ENCODE results near the gene SLC7A14. TPM values are rescaled to one million over a fixed set of nuclear protein-coding genes. Genes with fewer than 3 reads are reported as not detected.

SLC7A14 gene
- total and polyA plus RNA-seq, 2 of the 4 experiments (the other 2 are of a cell fraction) = 2.7 to 6.8 TPM

- no peak overlapping the region for H2BK5ac ChIP-seq (ENCODE audit: low read depth, low read length, poor library complexity, severe bottlenecking)
- no peaks in the 10 kb centered on the region for H3K36me3 ChIP-seq (ENCODE audit: control insufficient read depth, insufficient read depth, low read length)
- H3K9ac ChIP-seq (ENCODE audit: low read depth, low read length) = no peak overlapping the region
- H2BK15ac ChIP-seq (ENCODE audit: low read depth, low read length) = no peak overlapping the region
- no peak overlapping the region for H3K14ac ChIP-seq (replicated peaks; ENCODE audit: low read depth, low read length)
- no peak overlapping the region for H2BK120ac ChIP-seq (ENCODE audit: low read depth, low read length)
- no peaks in the 10 kb centered on the region for H3K79me1 ChIP-seq (ENCODE audit: low read depth in 1 of 2, low read length in 2 of 2)
- H3K4me1 ChIP-seq (ENCODE audit: control insufficient read depth, insufficient read depth, low read length) = no peaks in the 10 kb centered on the region
- no peak overlapping the region for H4K8ac ChIP-seq (ENCODE audit: low read depth in 2 of 2, low read length in 2 of 2)
- no CpG with 5 or more reads among the region's 6 CpGs for WGBS, 2 experiments (ENCODE audit: extremely low coverage in 2 of 2, insufficient read length in 1 of 2)
- H3K23ac ChIP-seq (ENCODE audit: low read depth, low read length) = no peak overlapping the region
- H3K4ac ChIP-seq (ENCODE audit: low read depth, low read length) = no peak overlapping the region
- H3K27me3 ChIP-seq (ENCODE audit: control insufficient read depth, insufficient read depth, low read length) = no peaks in the 10 kb centered on the region
- H3K4me3 ChIP-seq (ENCODE audit: insufficient read depth, low read depth, low read length) = no peak overlapping the region
- in situ Hi-C loops (cut with MboI; ENCODE audit: low sequenced_read_pairs) (no loop called here), intact Hi-C loops (cut with micrococcal nuclease) (no loop called here), dilution Hi-C loops (cut with HindIII; ENCODE audit: low sequenced_read_pairs, unreplicated experiment) (no loop called here)
- H3K9me3 ChIP-seq (ENCODE audit: control insufficient read depth, insufficient read depth, low read length) = no peaks in the 10 kb centered on the region
- H3K56ac ChIP-seq (ENCODE audit: extremely low read depth, insufficient read depth, low read length) = no peak overlapping the region
- H3K9me1 ChIP-seq (ENCODE audit: insufficient read depth, low read length) = 0 out of 2 replicates have a peak, but pooled peaks cover 4% of the 10 kb centered on the region
- DNase-seq = no peak
- H4K5ac ChIP-seq (ENCODE audit: low read depth, low read length) = no peak overlapping the region
- H2AK5ac ChIP-seq (ENCODE audit: low read depth, low read length) = no peak overlapping the region
- H2AK9ac ChIP-seq (replicated peaks; ENCODE audit: low read depth, low read length, poor library complexity) = no peak overlapping the region
- no peak for ATAC-seq (ENCODE audit: low read depth)
- TF ChIP-seq POLR2A (IDR thresholded peaks at IDR 0.05; ENCODE audit: low read depth, low read length) (no peak), NFE2L2 (IDR thresholded peaks at IDR 0.05; ENCODE audit: low read depth, low read length) (no peak), FOS (IDR thresholded peaks at IDR 0.05; ENCODE audit: low read depth, low read length) (no peak)
- ChIA-PET CTCF (no interaction called here), POLR2A (ENCODE audit: unreplicated experiment) (no interaction called here)
- BruUV-seq (replicated peaks) = no TSS peak
- H2AFZ ChIP-seq (replicated peaks; ENCODE audit: low read length, poor library complexity) = no peak overlapping the region
- H4K91ac ChIP-seq (ENCODE audit: insufficient read depth, low read depth, low read length) = no peak overlapping the region
- no peak overlapping the region for H3K18ac ChIP-seq (ENCODE audit: low read depth, low read length)
- no peak overlapping the region for H3K27ac ChIP-seq (ENCODE audit: insufficient read depth, low read length)
- no peak overlapping the region for H3K4me2 ChIP-seq (ENCODE audit: low read depth, low read length)
- no peaks in the 10 kb centered on the region for H4K20me1 ChIP-seq (ENCODE audit: insufficient read depth, low read length)
- no peak overlapping the region for H2BK20ac ChIP-seq (ENCODE audit: low read depth, low read length)
Measured at GRCh38 chr3:170454509-170454908, 131.4 kb downstream of the SLC7A14 start.

Measured in IMR-90 (cell line).